Measurements from ENCODE around the gene TTLL11.

The TTLL11 gene

DNA sequence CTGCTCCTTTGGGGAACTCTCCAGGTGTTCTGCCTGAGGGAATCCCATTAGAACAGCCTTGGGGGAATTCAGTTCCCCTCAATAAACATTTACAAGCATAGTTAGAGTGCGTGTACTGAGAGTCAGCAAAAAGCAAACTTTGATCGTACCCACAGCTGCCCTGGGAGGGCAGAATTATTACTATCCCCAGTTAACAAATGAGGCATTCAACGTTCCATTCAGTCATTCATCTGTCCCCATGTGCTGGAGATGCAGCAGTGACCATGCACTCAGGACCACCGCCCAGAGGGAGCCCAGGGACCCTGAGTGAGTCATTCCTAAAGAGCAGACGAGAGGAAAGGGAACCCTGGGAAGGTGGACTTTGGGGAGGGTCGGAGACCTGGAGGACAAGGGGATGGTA, 19.1 kb upstream of the TTLL11 start (continued):
- TF ChIP-seq, protein P1, sequence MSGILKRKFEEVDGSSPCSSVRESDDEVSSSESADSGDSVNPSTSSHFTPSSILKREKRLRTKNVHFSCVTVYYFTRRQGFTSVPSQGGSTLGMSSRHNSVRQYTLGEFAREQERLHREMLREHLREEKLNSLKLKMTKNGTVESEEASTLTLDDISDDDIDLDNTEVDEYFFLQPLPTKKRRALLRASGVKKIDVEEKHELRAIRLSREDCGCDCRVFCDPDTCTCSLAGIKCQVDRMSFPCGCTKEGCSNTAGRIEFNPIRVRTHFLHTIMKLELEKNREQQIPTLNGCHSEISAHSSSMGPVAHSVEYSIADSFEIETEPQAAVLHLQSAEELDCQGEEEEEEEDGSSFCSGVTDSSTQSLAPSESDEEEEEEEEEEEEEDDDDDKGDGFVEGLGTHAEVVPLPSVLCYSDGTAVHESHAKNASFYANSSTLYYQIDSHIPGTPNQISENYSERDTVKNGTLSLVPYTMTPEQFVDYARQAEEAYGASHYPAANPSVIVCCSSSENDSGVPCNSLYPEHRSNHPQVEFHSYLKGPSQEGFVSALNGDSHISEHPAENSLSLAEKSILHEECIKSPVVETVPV (CRISPR knock-in tag; IDR thresholded peaks at IDR 0.05), result no peak

GRCh38 chr9:122111413-122112085, 18.4 kb upstream of the TTLL11 start:
- TF ChIP-seq ESRRG (CRISPR knock-in tag; IDR thresholded peaks at IDR 0.05) (no peak), TOX (CRISPR knock-in tag; IDR thresholded peaks at IDR 0.05; ENCODE audit: borderline replicate concordance) (no peak), ZNF565 (CRISPR knock-in tag; conservative IDR thresholded peaks at IDR 0.05; ENCODE audit: low read depth) (no peak), TSHZ2 (CRISPR knock-in tag; IDR thresholded peaks at IDR 0.05) (no peak), ZNF8 (CRISPR knock-in tag; IDR thresholded peaks at IDR 0.05) (no peak), ZC3H10 (CRISPR knock-in tag; IDR thresholded peaks at IDR 0.05) (no peak), CSDC2 (CRISPR knock-in tag; IDR thresholded peaks at IDR 0.05) (no peak), BACH2 (CRISPR knock-in tag; IDR thresholded peaks at IDR 0.05; ENCODE audit: borderline replicate concordance) (no peak), ARNTL (CRISPR knock-in tag; IDR thresholded peaks at IDR 0.05; ENCODE audit: borderline replicate concordance, low read depth) (no peak), PPARA (CRISPR knock-in tag; IDR thresholded peaks at IDR 0.05; ENCODE audit: borderline replicate concordance) (no peak), ZFP3 (CRISPR knock-in tag; IDR thresholded peaks at IDR 0.05) (no peak)
- TF ChIP-seq, protein P2, sequence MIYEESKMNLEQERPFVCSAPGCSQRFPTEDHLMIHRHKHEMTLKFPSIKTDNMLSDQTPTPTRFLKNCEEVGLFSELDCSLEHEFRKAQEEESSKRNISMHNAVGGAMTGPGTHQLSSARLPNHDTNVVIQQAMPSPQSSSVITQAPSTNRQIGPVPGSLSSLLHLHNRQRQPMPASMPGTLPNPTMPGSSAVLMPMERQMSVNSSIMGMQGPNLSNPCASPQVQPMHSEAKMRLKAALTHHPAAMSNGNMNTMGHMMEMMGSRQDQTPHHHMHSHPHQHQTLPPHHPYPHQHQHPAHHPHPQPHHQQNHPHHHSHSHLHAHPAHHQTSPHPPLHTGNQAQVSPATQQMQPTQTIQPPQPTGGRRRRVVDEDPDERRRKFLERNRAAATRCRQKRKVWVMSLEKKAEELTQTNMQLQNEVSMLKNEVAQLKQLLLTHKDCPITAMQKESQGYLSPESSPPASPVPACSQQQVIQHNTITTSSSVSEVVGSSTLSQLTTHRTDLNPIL (CRISPR knock-in tag; IDR thresholded peaks at IDR 0.05; ENCODE audit: low read depth), result no peak
- ATAC-seq, result no peak

DNA sequence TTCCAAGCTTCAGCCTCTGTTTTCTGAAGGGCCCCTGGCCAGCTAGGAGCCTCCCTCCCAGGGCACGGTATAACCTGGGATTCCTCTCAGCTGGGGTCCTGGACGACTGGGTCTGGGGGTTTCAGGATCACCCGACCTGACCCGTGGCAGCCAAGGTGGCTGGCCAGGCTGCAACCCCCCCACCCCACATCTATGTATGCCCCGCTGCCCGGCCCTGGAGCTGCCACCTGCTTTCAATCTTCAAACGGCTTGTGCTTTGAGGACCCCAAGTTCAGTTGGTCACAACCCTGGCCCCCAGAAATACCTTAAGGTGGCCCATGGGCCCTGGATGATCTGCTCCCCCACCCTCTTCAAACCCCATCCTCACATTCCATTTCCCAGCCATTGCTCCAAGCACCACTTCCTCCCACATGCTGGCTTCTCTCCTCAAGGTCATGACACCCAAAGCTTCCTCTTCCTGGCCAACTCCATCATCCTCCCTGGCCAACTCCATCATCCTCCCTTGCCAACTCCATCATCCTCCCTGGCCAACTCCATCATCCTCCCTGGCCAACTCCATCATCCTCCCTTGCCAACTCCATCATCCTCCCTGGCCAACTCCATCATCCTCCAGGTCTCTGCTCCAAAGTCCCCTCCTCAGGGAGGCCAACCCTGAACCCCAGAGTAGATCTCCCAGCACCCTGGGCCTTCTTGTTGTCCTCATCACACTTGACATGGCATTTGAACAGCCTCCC, 17.2 kb upstream of the TTLL11 start:
- TF ChIP-seq RARB (CRISPR knock-in tag; IDR thresholded peaks at IDR 0.05) (no peak), ZNF565 (CRISPR knock-in tag; conservative IDR thresholded peaks at IDR 0.05; ENCODE audit: low read depth) (no peak), ZNF70 (CRISPR knock-in tag; IDR thresholded peaks at IDR 0.05) (no peak), POU6F1 (CRISPR knock-in tag; IDR thresholded peaks at IDR 0.05; ENCODE audit: borderline replicate concordance, low read depth) (no peak), CSDC2 (CRISPR knock-in tag; IDR thresholded peaks at IDR 0.05) (no peak), PATZ1 (CRISPR knock-in tag; IDR thresholded peaks at IDR 0.05; ENCODE audit: borderline replicate concordance) (no peak), ISL1 (CRISPR knock-in tag; IDR thresholded peaks at IDR 0.05) (no peak), TCF4 (CRISPR knock-in tag; IDR thresholded peaks at IDR 0.05; ENCODE audit: borderline replicate concordance) (no peak), GLIS3 (CRISPR knock-in tag; IDR thresholded peaks at IDR 0.05) (no peak), ARNTL (CRISPR knock-in tag; IDR thresholded peaks at IDR 0.05; ENCODE audit: borderline replicate concordance, low read depth) (no peak), SNAI2 (CRISPR knock-in tag; IDR thresholded peaks at IDR 0.05) (no peak), PPARA (CRISPR knock-in tag; IDR thresholded peaks at IDR 0.05; ENCODE audit: borderline replicate concordance) (no peak), ZFP3 (CRISPR knock-in tag; IDR thresholded peaks at IDR 0.05) (no peak), ZC3H10 (CRISPR knock-in tag; IDR thresholded peaks at IDR 0.05) (no peak), ZFP30 (CRISPR knock-in tag; IDR thresholded peaks at IDR 0.05) (no peak), ESRRG (CRISPR knock-in tag; IDR thresholded peaks at IDR 0.05) (no peak), TOX (CRISPR knock-in tag; IDR thresholded peaks at IDR 0.05; ENCODE audit: borderline replicate concordance) (no peak), BACH2 (CRISPR knock-in tag; IDR thresholded peaks at IDR 0.05; ENCODE audit: borderline replicate concordance) (no peak)
- TF ChIP-seq, protein P2 (CRISPR knock-in tag; IDR thresholded peaks at IDR 0.05; ENCODE audit: low read depth), result no peak
- no peak for ATAC-seq

All from SK-N-SH treated with all-trans-retinoic acid at 6 μM for 48 hours (cell line).